AG08395 (cell line): ENCODE results near the gene MFNG.

Experiments used
- DNase-seq: peaks from one replicate; pipeline ENCODE4 v3.0.0; 2012; ENCODE audit warnings: mixed read lengths, low spot score

The MFNG gene

DNA sequence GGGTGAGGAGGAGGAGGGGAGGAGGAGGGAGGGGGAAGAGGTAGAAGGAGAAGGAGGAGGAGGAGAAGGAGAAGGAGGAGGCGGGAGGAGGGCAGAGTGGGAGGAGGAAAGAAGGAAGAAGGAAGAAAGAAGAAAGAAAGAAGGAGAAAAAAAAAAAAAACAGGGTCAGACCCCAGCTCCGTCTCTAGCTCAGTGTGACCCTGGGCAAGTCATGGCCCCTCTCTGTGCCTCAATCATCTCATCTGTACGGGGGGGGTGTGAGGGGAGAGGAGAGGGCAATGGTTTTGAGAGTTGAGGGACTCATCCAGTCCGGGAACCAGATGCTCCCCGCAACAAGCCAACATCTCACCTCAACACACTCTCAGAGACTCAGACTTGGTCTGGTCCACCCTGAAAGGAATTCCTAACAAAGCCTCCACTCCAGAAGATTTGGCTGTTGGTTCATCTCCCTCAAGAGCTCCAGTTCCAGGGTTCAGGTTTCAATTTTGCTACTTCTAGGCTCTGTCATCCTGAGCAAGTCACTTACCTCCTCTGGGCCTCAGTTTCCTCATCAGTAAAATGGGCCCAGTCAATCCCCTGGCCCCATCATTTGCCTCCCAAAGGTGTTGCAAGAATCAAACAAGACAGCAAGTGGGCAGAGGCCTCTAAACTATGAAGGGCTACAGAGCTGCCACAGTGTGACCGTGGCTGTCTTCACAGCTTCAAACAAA lies 25.4 kb upstream of the MFNG start:
- DNase-seq = no peak

DNA sequence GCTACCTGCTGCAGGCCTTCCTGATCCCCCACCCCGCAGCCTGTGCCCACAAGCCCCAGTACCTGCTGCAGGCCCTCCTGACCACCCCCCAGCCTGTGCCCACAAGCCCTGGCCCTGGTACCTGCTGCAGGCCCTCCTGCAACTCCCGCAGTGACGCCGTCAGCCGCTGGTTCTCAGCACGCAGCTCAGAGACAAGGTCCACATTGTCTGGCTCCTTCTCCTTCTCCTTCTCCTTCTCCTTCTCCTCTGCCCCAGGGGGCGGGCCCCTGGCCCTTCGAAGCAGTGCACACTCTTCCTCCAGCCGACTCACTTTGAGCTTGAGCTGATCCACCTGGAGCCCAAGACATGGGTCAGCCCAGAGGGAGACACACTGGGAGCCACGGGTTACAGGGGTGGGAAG lies 23.9 kb upstream of the MFNG start:
- DNase-seq = no peak

DNA sequence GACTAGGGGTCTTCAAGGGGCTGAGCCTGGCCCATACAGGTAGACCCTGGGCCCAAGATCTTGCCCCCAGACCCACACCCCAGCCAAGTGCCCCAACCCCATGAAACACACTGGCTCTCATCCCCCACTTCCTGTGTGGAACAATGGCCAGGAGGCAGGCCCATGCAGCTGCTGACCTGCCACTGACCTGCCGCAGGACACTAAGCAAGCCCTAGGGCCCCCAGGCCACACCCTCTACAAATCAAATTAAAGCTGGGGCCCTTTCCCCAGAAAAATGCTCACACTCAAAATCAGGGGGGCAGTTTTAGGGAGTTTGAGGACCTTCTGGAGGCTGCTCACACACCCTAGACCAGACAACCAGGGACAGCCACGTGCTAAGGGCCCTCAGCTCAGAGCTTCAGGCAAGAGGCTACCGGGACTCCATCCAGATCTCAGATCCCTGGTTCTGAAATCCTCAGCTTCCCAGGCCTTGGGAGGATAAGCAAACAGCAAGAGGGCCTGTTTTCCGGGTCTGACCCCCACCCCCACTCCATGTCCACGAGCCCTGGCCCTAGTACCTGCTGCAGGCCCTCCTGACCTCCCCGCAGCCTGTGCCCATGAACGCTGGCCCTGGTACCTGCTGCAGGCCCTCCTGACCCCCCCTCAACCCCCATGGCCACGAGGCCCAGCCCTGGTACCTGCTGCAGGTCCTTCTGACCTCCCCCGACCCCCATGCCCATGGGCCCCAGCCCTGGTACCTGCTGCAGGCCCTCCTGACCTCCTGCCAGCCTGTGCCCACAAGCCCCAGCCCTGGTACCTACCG lies 23.1 kb upstream of the MFNG start:
- no peak for DNase-seq

DNA sequence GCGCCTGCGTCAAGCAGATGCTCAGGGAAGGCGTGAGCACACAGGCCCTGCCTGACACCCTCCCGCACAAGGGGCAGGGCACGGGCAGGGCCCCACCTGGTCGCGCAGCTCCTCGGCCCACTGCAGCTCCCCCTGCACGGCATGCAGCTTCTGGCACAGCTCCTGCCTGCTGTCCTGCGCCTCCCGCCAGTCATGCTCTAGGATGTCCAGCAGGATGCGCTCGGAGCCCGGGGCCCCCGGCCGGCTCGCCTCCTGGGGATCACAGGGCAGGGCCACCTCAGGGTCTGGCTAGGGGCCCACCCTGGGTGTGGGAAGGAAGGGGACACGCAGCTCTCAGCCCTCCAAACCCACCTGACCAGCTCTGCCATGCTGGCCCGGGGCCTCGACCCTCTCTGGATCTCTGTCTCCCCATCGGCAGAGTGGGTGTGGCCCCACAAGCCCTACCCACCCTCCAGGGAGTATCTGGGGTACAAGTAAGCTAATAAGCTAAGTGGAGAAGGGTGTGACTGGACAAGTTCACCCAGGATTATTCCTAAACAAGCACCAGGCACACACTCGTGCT lies 22.3 kb upstream of the MFNG start:
- DNase-seq = no peak

DNA sequence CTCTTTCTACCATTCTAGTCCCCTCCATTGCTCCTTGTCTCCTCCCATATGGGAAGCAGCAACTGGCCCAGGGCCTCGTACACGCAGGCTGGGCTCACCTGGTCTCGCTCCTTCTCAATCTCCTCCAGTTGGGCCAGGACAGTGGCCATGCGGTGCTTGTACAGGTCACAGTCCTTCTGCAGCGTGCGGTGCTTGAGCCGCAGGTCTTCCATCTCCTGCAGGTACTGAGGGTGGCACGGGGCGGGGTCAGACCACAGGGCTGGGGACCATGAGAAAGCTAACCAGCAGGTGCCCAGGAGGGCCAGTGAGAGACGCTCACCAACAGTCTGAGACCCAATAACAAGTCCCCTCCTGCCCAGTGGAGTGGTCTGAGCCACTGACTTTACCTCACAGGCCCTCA lies 21.5 kb upstream of the MFNG start:
- no peak for DNase-seq

DNA sequence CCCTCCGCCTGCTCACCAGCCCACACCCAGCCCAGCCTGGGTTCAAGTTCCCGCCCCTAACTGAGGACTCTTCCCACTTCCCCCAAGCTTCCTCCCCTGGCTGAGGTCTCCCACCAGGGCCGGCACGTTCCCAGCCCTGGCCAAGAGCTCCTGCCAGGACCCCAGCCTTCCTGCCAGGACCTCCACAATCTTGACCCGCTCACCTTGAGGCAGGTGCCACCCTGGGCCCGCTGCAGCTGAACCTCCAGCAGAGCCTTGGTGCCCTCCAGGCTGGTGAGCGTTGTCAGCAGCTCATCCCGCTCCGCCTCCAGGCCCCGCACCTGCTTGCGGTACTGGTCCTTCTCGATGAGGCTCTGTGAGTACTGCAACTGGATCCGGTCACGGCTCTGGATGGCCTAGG lies 19.8 kb upstream of the MFNG start:
- DNase-seq = no peak

DNA sequence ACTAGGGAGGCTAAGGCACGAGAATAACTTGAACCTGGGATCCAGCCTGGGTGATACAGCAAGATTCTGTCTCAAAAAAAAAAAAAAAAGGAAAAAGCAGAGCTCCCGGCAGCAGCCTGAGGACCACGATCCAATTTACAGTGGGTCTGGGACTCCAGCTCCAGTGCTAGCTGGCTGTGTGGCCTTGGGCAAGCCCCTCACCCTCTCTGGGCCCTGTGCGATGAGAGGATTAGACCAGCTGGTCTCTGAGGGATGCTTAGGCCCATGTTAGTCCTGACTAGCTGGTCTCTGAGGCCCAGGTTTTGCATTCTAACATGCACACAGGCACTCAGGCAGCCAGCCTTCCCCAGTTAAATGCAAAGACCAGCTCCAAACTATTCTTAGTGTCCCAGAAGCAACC lies 19.4 kb upstream of the MFNG start:
- DNase-seq = no peak

DNA sequence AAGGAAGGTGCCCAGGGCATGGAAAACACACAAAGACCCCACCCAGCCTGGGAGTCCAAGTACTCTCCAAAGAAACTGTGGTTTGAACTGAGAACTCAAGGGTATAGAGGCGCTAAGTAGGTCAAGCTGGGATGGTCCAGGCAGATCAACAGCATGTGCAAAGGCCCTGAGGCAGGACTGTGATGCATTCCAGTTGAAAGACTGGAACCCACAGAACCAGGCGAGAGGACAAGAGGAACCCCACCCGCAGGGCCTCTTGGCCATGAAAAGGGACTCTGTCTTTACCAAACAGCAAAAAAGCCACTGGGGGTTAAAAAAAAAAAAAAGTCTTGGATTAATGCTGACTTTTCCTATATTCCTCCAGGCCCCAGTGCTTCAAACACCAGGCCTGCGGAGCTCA lies 18.8 kb upstream of the MFNG start:
- no peak for DNase-seq

DNA sequence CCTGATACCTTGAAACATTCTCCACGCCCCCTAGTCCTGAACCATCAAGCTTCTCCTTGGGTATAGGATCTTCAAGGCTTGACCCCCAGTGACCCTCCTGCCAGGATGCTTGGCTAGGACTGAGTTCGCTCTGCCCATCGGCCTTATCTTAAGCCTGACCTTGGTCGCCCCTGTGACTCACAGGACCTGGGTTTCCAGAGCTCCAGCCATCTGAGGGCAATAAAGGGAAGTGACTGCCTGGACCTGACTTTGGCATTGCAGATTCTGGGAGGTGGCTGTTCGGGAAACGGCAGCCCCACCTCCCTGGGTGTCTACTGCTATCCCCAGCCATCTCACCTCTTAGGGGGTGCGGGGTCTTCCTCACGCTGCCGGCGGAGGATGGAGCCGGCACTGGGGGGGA lies 17.7 kb upstream of the MFNG start:
- DNase-seq = peak; percentile 27

DNA sequence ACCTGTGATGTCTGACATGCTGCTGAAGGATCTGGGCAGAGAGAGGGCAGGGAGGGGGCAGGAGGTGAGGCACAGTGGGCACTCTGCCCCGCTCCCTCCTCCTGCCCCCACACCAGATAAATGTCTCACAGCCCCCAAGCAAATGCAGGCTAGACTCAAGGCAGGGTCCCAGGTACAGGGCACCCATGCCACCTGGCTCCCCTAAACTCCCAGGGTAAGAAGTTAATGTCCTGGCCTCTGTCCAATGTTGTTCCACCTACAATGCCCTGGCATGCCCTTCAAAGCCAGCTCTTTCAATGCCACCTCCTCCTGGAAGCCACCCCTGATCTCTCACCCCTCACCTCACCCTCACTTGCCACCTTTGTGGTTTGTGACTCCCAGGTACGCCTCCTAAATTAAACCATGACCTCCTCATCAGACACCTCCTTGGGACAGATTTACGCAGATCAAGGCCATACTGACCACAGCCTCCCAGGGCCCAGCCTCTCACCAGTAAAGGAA lies 17.0 kb upstream of the MFNG start:
- no peak for DNase-seq

DNA sequence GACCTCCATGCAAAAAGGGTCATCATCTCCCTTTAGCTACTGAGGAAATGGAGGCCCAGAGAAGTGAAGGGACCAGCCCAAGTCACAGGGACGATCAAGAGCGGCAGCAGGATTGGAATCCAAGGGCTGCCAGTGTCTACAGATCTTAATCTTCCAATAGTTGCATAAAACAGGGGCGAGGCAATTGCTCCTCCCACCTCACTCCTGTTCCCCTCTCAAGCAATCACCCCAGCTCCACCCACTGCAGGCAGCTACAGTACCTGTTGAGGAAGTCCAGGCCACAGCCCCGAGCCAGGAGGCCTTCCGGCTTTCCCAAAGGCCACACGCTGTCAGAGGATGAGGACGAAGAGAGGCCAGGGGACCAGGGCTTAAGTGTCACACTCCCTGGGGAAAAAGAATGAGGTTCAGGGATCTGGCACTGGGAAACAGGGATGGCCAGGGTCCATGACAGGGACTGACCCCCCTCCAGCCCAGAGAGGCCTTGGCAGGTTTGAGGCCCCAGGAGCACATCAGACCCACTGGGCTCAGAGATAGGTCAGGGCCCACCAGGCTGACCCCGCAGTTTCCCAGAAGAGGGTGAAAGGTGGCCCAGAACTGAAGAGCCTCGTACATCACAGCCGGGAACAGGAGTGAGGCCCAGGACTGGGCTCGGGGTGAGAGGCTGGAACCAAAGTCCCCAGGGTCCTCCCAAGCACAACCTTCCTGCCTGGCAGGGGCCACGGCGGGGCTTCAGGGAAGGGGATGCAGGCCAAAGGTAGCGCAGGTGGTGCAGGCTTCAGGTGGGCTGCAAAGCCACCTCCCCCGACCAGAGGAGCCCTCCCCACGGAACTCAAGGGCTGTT lies 16.4 kb upstream of the MFNG start:
- DNase-seq = no peak

DNA sequence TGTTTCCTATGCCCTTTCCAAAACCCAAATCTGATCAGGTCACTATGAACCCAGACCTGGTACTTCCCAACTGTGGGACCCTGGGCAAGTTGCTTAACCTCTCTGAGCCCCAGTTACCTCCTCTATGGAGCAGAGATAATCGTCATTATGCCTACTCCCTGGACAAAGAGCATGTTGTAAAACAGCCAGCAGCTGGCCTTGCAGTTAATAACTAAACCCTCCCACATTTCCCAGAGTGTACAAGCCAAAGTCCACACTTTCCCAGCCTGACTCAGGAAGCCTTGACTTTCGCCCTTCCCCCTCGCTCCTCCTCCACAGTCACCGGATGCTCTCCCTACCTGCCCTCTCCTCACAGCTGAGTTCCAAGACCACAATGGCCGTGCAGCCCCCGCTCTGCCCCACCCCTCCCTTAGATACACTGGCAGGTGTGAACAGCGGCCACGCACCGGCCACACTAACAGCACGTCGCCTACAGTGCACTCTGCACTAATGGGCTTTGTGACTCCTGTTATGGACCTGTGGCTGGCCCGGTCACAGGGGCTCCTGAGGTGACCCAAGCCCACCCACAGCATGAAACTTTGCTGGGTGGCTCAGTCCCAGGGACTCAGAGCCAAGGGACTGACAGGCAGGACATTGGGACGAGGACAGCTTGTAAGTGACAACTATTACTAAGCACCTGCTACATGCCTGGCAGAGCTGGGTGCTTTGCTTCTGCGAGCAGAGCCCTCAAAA lies 15.6 kb upstream of the MFNG start:
- peak; percentile 76 for DNase-seq

DNA sequence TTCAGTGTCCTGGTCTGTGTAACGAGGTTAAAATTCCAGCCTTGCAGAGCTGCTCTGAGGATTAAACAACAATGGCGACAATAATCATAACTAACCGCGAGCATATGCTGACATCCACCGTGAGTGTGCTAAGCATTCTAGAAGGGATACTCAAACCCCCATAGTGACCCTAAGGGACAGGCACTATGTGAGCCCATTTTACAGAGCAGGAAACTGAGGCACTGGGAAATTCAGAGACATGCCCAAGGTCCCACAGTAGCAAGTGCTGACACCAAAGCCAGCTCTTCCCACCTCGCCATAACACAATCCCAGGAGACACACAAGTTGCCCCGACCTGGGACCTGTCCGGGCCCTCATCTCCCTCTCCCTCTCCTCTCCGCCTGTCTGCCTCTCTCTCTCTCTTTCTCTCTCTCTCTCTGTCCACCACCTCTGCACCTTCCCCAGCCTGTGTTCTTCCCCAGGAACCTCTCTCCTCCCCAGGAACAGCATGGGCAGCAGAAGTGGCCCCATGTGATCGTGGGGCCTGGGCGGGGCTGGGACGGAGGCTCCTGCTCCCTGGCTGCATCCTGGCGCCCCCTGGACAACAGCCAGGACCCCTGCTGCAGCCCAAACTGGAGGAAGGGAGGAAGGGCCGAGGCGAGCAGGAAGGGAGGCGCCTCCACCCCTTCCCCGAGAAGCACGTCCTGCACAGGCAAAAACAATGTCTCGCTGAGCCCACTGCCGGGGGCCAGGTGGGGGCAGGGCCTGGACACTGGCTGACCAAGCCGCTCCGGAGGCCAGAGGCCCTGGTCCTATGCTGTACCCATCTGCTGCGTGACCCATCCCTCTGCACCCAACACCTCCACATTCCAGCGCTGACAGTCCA lies 14.8 kb upstream of the MFNG start:
- no peak for DNase-seq

DNA sequence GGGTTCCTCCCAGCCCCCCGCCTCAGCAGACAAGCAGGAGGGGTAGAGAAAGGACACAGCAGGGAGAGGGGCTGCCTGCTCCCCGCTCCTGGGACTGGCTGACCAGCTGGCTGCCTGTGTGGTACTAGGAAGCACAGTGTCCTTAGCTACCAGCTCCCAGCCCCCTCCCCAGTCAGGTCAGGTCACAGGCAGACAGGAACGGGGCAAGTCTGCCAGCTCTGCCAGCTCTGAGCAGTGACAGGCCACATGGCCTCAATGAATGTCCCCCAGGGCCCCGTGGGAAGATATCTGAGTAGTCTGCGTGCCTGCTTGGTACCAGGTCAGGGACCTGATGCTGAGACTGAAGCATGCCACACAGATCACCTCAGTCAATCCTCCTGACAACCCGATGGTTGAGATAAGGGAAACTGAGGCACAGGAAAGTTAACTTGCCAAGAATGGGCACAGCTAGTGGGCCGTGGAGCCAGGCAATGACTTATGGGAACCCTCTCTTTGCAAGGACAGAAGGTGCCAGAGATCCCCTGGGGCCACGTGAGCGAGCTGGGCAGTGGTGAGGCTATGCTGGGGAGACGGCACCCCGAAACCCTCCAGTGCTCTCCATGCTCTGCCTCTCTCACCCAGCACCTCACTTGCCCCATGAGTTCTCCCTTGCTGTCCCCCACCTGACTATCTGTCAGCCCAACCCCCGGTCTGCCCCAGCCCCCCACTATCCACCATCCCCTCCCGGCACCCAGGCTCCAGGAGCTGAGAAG lies 13.8 kb upstream of the MFNG start:
- DNase-seq = no peak

DNA sequence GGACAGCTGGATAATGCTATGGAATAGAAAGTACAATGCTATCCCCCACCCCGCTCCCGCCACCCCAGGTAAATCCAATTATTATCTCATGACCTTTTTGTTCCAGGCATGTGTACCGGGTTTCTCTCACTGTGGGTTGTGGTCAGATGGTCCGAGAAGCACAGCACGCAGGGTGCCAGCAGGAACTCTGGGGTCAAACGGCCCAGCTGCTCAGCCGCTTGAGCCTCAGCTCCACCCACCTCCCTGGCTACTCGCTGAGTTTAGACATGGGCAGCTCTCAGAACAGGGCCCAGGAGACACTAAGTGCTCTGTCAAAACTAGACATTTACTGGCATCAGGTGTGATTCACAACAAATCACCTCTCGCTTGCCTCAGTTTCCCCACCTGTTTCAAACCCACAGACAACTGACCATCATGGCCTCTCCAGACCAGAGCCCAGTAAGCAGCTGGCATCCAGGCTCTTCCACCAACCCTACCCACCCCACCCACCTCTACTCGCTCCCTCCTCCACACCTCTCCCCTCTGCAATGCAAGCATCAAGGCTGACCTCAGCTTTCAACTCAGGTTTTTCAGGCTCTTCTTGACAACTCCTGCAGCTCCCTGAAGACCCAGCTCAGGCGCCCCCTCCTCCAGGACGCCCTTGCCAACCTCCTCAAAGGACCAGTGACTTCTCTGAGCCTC lies 13.0 kb upstream of the MFNG start:
- no peak for DNase-seq

DNA sequence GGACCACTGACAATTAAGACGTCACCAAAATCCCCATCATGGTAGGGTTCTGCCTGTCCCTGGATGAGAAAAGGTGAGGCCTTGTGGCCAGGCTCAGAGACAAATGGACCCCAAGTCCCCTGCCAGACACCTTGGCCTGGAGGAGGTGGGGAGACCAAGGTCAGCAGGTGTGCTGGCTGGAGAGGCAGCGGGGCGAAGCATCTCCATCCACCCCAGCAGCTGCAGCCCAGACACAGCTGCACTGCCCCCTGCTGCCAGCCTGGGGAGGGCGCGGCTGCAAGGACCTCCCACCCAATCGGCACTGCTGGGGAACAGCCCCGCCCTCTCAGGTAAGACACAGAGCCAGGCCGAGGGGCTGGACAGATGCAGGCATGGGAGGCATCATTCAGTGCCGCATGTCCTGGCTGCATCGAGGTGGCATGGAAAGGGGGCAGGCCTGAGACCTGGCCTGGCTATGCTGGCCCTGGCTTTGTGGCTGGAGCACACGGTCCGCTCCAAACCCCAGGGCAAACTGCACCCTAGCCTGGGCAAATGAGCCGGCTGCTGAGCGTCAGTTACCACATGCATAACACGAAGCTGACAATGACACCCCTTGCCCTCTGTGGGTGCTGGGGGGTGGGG lies 12.2 kb upstream of the MFNG start:
- DNase-seq = no peak

DNA sequence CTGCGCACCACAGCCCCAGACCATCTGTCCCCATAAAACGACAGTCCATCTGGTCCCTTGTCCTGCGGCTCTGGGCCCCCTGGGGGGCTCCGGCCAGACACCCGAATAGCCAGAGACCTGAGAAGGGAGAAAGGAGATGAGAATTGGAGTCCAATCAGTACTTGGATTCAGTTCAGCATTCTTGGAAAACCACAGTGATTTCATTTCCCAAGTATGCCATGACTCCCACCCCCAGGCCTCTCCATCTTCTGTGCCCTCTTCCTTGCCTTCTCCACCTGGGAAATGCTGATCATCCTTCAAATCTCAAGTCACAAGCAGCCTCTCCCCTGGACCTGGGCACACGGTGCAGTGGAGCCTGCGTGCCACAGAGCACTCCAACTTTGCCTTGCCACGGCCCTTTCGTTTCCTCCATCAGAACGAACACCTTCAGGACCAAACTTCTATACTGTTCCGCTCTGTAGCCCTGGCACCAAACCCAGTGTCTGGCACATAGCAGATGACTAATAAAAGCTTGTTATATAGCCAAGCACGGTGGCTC lies 10.9 kb upstream of the MFNG start:
- DNase-seq = peak; percentile 92

DNA sequence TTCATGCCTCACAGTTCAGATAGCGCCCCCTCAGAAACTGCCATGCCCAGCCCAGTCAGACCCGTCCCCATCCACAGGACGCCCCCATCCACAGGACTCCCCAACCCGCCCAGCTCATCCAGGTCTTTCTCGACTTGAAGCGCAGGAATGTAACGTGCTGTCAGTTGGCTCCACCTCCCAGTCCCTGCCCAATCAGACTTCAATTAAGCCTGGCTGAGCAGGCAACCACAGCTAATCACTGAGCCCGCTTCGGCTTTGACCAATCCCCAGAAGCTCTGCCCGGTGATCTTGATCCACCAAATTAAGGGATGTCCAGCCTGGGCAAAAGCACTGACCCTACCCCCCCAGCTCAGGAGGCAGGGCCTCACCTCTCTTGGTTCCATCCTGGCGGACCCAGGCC lies 10.5 kb upstream of the MFNG start:
- peak; percentile 66 for DNase-seq

DNA sequence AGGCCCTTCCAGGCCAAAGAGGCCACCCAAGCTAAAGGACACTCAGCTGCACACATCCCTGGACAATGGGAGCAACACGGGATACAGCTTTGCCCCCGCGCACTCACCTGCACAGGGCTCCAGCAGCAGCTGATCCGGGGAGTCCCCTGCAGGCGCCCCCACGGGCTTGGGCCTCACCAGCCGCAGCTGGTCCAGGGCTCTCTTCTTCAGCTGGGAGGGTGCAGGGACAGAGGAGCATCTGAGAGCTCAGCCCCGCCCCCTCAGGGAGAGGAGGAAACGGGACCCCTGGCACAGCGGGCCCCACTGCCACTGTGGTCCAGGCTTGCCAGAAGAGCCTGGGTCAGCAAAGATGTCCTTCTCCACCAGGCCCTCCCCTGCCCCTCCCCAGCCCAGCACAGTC lies 7.8 kb upstream of the MFNG start:
- no peak for DNase-seq
